ENCODE data around the gene USP12. TPM values are rescaled to one million over a fixed set of nuclear protein-coding genes. Genes with fewer than 3 reads are reported as not detected.

The USP12 gene
- total RNA-seq, 4 donors from 2014 or later = 19.2 to 33.7 (median 25.9) TPM

DNA sequence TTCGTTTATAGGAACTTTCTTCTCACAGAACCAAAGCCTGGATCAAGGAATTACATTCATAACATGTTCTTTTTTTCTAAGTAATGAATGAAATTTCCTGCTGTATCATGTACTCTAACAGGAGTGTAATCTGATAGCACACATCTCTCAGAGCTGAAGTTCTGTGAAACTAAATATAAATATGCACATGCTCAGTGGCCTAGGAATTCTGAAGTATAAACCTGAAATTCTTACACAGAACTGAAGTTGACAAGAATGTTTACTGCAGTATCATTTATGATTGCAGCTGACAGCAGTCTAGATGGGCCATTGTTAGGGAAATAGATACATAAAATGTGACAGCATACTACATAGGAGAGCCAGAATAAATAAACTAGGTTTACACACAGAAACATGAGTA is 54.5 kb downstream of the USP12 start:
- TF ChIP-seq, protein P1, sequence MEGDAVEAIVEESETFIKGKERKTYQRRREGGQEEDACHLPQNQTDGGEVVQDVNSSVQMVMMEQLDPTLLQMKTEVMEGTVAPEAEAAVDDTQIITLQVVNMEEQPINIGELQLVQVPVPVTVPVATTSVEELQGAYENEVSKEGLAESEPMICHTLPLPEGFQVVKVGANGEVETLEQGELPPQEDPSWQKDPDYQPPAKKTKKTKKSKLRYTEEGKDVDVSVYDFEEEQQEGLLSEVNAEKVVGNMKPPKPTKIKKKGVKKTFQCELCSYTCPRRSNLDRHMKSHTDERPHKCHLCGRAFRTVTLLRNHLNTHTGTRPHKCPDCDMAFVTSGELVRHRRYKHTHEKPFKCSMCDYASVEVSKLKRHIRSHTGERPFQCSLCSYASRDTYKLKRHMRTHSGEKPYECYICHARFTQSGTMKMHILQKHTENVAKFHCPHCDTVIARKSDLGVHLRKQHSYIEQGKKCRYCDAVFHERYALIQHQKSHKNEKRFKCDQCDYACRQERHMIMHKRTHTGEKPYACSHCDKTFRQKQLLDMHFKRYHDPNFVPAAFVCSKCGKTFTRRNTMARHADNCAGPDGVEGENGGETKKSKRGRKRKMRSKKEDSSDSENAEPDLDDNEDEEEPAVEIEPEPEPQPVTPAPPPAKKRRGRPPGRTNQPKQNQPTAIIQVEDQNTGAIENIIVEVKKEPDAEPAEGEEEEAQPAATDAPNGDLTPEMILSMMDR (IDR thresholded peaks at IDR 0.05) = no peak
- no peak for TF ChIP-seq POLR2A (IDR thresholded peaks at IDR 0.05)
- intact Hi-C loops (cut with DNase I) = no loop called here
- H3K4me3 ChIP-seq (replicated peaks in 1 of 3) = no peak overlapping the region
- no peaks in the 10 kb centered on the region for H3K9me3 ChIP-seq
- no peaks in the 10 kb centered on the region for H3K27me3 ChIP-seq
- H3K27ac ChIP-seq = no peak overlapping the region
- H3K4me1 ChIP-seq = no peaks in the 10 kb centered on the region
- no peaks in the 10 kb centered on the region for H3K36me3 ChIP-seq
- 78 to 81% methylated on average over 1 of the region's 1 CpG for WGBS, 2 donors
- no peak for DNase-seq

DNA sequence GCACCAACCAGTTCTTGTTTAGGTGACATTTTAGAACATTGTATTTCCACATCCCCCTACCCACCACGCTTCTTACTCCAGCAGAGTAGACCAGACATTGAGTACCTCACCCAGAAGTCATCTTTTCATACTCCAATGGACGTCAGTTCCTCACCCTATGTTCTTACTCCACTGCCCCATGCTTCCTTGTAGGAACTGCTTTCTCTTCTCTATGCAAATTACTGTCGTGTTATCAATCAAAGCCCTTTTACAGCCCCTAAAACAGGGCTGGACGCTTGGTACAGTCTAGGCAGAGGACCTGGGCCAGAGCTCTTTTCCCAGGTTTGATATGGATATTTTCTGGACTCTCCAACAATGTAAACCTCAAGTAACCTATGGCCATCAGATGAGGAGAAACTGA is 58.2 kb downstream of the USP12 start:
- no peak for TF ChIP-seq POLR2A (IDR thresholded peaks at IDR 0.05)
- TF ChIP-seq, protein P1 (IDR thresholded peaks at IDR 0.05) = no peak
- no peaks in the 10 kb centered on the region for H3K9me3 ChIP-seq
- no peak overlapping the region for H3K27ac ChIP-seq
- H3K27me3 ChIP-seq = no peaks in the 10 kb centered on the region
- H3K4me3 ChIP-seq (replicated peaks in 1 of 3) = no peak overlapping the region
- 93 to 97% methylated on average over 4 of the region's 4 CpGs for WGBS, 2 donors
- DNase-seq = no peak
- intact Hi-C loops (cut with DNase I) = no loop called here
- H3K4me1 ChIP-seq = no peaks in the 10 kb centered on the region
- no peaks in the 10 kb centered on the region for H3K36me3 ChIP-seq

DNA sequence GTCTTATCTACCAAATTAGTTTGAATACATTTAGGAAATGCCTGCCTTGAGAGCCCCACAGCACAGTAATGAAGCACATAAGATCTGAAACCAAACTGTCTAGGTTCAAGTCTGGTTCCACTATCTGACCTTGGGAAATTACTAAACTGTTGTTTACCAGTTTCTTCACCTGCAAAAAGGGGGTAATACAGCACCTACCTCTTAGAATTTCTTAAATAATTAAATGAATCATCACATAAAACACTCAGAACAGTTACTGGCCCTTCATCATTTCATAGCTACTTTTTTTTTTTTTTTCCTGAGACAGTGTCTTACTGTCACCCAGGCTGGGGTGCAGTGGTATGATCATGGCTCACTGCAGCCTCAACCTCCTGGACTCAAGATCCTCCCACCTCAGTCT is 59.6 kb downstream of the USP12 start:
- Histone ChIP-seq H3K9me3 (no peaks in the 10 kb centered on the region), H3K27me3 (no peaks in the 10 kb centered on the region), H3K36me3 (no peaks in the 10 kb centered on the region), H3K27ac (no peak overlapping the region), H3K4me3 (replicated peaks in 1 of 3) (no peak overlapping the region), H3K4me1 (no peaks in the 10 kb centered on the region)
- TF ChIP-seq, protein P1 (IDR thresholded peaks at IDR 0.05) = no peak
- TF ChIP-seq POLR2A (IDR thresholded peaks at IDR 0.05) = no peak
- intact Hi-C loops (cut with DNase I) = no loop called here
- DNase-seq = no peak

DNA sequence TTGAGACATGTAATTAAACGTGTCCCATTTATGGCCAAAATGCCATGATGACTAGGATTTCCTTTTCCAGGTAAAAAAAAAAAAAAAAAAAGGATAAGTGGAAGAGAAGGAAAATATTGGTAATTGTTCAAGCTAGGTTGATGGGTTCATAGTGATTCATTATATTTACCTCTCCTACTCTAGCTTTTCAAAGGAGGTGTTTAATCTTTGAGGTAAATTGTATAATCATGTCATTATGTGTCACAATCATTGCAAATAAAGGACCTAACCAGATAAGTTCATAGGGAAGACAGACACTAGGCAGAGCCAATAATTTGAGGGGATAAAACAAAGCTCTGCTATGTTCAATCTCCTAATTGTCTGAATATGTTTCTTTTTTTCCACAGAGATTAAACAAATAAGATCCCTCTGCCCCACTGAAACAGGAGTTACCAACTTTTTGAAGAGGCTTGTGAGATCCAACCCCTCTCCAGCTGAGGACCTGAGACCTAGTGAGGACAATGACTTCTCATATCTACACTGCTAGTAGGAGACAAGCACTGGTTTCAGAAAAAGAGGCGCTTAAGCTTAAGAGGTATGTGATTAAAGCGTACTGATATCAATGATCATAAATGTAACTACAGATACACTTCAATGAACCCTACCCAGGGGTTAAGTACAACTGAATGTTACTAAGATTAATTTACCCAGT is 61.4 kb downstream of the USP12 start:
- no peak for DNase-seq
- peaks cover 0 to 3% of the 10 kb centered on the region in 2 donors for H3K36me3 ChIP-seq
- H3K9me3 ChIP-seq = no peaks in the 10 kb centered on the region
- H3K27ac ChIP-seq = no peak overlapping the region
- H3K4me1 ChIP-seq = no peaks in the 10 kb centered on the region
- no peaks in the 10 kb centered on the region for H3K27me3 ChIP-seq
- H3K4me3 ChIP-seq (replicated peaks in 1 of 3) = no peak overlapping the region
- intact Hi-C loops (cut with DNase I) = no loop called here
- TF ChIP-seq, protein P1 (IDR thresholded peaks at IDR 0.05) = no peak
- TF ChIP-seq POLR2A (IDR thresholded peaks at IDR 0.05) = no peak
- WGBS, 2 donors = 94 to 95% methylated on average over 3 of the region's 3 CpGs

DNA sequence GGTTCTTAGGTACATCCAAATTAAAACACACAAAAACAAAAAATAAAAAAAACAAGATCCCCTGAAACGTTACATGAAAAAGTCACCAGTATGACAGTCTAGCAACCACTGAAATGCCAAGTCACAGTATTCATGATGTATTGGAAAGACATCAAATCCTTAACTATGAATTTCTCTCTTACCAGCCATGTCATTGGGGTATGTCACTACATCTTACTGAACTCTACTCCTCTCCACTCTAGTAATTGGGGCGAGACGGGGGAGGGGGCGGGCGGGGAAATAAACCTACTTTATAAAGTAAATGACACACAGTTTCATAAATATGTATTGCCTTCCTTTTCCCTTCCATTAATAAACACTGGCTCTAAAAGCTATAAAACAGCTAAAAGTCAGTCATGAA is 65.5 kb downstream of the USP12 start:
- H3K9me3 ChIP-seq = no peaks in the 10 kb centered on the region
- TF ChIP-seq POLR2A (IDR thresholded peaks at IDR 0.05) = no peak
- TF ChIP-seq, protein P1 (IDR thresholded peaks at IDR 0.05) = no peak
- H3K27me3 ChIP-seq = no peaks in the 10 kb centered on the region
- H3K36me3 ChIP-seq = peaks cover 0 to 3% of the 10 kb centered on the region in 2 donors
- no peak overlapping the region for H3K27ac ChIP-seq
- WGBS, 2 donors = 97 to 98% methylated on average over 5 of the region's 5 CpGs
- no peaks in the 10 kb centered on the region for H3K4me1 ChIP-seq
- no peak overlapping the region for H3K4me3 ChIP-seq (replicated peaks in 1 of 3)
- intact Hi-C loops (cut with DNase I) = no loop called here
- no peak for DNase-seq

Data from thyroid gland (tissue), 4 donors.